Stimulated activated CD8-positive, alpha-beta memory T cell treated with anti-CD3 and anti-CD28 coated beads, Interleukin-12 subunit alpha, Interleukin-12 subunit beta, amount 100 ng/mL, for 4 hours (primary cell): ENCODE data around the gene DVL1.

Experiments
- DNase-seq: peaks from one replicate; pipeline ENCODE4 v3.0.0-alpha.2; 2020; ENCODE audit warnings: low read depth

The DVL1 gene

GRCh38 chr1:1340185-1340584 lies 9.0 kb downstream of the DVL1 start:
- no peak for DNase-seq

GRCh38 chr1:1338278-1338677 lies 10.9 kb downstream of the DVL1 start:
- no peak for DNase-seq

GRCh38 chr1:1337793-1338147 lies 11.4 kb downstream of the DVL1 start:
- no peak for DNase-seq

DNA sequence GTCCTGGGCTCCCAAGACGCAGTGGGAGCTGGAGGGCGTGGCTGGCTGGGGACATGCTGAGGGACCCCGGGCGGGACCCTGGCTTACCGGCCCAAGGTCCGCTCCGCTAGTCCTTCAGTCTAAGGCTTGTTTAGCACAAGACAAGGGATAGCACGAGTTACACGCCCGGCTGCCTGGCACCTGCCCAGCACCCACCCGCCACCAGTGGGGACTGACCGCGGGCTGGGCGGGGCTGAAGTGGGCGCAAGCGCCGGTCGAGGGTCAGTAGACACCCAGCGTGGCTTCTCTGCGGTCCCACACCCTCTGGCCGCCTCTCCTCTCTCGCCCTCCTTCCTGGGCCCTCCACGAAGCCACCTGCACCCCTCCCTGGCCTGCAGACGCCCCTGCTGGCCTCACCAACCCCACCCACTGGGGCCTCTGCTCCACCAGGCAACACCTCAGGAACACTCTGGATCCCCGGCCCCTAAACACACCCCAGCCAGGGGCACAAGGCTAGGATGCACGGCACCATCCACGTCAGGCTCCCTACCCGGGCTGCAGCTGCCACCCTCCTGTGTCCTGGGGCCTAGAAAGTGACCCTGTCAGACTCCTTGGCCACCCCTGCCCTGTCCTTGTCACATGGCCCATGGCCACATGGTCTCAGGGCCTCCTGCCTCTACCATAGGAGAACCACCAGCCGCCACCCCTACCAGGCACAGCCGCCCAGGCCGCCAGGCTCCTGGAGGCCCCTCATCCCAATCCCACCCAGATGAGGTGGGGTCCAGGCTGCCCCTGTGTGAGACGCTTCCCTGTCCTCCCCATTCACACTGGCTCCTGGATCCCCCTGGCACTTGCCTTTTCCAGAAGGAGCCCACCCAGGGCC lies 12.1 kb downstream of the DVL1 start:
- DNase-seq, result no peak

DNA sequence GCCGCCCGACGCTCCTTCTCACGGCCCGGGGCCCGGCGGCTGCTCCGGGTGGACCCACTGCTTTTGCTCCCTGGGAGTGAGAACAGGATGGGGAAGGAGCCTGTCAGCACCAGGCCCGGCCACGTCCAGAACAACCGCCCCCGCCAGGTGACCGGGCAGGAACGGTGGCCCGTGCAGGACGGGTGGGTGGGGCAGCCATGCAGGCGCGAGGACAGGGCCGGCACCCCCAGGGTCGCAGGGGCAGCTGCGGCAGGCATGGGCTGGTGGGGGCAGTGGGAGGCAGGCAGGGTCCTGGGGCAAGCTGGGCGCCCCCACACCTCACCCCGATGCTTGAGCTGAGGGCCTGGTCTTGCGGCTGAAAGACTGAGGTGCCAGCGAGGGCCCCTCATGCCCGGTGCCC lies 12.8 kb downstream of the DVL1 start:
- DNase-seq, result no peak

GRCh38 chr1:1335792-1336248 lies 13.4 kb downstream of the DVL1 start:
- no peak for DNase-seq

- no peak for DNase-seq
These were observed 13.9 kb downstream of the DVL1 start for GRCh38 chr1:1335283-1335682.

GRCh38 chr1:1334835-1335234 lies 14.4 kb downstream of the DVL1 start:
- no peak for DNase-seq

DNA sequence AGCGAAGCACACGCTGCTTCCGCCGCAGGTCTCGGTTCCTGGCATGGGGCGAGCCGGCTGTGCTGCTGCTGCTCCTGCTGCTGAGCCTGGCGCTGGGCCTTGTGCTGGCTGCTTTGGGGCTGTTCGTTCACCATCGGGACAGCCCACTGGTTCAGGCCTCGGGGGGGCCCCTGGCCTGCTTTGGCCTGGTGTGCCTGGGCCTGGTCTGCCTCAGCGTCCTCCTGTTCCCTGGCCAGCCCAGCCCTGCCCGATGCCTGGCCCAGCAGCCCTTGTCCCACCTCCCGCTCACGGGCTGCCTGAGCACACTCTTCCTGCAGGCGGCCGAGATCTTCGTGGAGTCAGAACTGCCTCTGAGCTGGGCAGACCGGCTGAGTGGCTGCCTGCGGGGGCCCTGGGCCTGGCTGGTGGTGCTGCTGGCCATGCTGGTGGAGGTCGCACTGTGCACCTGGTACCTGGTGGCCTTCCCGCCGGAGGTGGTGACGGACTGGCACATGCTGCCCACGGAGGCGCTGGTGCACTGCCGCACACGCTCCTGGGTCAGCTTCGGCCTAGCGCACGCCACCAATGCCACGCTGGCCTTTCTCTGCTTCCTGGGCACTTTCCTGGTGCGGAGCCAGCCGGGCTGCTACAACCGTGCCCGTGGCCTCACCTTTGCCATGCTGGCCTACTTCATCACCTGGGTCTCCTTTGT lies 15.5 kb downstream of the DVL1 start:
- DNase-seq, result no peak

GRCh38 chr1:1332774-1333480 lies 16.3 kb downstream of the DVL1 start:
- no peak for DNase-seq

- DNase-seq, result no peak
These were observed 17.0 kb downstream of the DVL1 start for GRCh38 chr1:1332031-1332755.

- DNase-seq, result no peak
These were observed 17.9 kb downstream of the DVL1 start, which contains the start of gene TAS1R3 for GRCh38 chr1:1331068-1331965. Gene TAS1R3 (plus strand): TSS chr1:1331280. CDS start chr1:1331346, 66 bp downstream.

GRCh38 chr1:1330366-1331067 lies 18.7 kb downstream of the DVL1 start:
- no peak for DNase-seq

DNA sequence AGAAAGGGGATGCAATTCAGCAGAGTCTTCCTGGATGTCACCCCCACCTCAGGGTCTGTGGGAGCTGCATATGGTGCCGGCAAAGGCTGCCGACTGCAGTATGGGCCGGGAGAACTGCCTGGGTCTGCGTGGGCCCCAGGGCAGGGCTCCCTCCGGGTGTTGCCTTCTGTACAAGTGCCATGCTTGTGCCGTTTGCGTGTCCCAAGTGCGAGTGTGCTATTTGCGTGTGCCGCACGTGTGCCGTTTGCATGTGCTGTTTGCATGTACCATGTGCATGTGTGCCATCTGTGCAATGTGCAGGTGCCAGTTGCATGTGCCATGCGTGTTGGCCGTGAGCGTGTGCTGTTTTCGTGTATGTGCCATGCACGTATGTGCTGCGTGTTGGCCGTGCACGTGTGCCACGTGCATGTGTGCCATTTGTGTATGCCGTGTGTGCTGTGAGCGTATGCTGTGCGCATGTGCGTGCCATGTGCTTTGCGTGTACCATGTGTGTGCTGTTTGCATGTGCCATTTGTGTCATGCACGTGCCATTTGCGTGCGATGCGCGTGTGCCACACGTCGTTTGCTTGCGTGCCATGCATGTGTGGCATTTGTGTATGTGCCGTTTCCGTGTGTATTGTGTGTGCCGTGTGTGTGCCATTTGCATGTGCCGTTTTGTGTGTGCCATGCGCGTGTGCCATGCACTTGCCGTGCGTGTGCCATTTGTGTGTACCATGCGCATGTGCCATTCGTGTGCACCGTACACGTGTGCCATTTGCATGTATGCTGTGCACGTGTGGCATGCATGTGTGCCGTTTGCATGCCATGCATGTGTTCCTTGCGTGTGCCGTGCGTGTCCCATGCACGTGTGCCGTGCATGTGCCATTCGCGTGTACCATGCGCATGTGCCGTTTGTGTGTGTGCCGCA lies 19.7 kb downstream of the DVL1 start:
- DNase-seq, result no peak

DNA sequence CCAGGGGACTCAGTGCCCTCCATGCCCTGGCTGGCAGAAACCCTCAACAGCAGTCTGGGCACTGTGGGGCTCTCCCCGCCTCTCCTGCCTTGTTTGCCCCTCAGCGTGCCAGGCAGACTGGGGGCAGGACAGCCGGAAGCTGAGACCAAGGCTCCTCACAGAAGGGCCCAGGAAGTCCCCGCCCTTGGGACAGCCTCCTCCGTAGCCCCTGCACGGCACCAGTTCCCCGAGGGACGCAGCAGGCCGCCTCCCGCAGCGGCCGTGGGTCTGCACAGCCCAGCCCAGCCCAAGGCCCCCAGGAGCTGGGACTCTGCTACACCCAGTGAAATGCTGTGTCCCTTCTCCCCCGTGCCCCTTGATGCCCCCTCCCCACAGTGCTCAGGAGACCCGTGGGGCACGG lies 21.0 kb downstream of the DVL1 start:
- DNase-seq, result no peak

GRCh38 chr1:1327291-1327690 lies 21.9 kb downstream of the DVL1 start:
- DNase-seq, result no peak

DNA sequence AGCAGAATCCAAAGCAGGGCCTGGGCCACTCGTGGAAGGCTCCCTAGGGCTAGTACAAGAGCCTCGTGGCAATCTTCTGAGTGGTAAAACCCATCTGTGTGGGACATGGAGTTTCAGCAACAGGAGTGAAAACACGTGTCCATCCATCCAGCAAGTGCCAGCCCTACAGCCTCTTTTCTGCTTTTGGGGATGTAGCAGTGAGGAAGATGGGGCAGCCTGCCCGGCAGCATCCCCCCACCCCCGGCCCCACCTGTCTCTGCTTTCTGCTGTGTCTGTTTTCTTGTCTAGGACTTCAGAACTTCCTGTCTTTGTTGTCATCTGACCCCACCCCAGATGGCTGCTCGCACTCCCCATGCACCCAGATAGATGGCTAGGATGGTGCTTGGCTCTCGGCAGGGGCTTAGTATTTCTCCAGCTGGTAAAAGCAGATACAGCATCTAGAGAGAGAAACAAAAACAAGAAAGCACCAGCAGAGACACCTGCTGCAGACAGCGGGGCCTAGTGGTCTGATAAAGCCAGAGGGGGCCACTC lies 23.1 kb downstream of the DVL1 start:
- DNase-seq, result no peak

GRCh38 chr1:1325288-1326074 lies 23.7 kb downstream of the DVL1 start:
- DNase-seq, result no peak
